Astrocyte (in vitro differentiated cells and primary cell): Measurements from ENCODE around the gene FAM219A.

Source experiments
- CTCF ChIP-seq: IDR thresholded peaks from 2 replicates; pipeline ENCODE4 v1.5.1; 2011; ENCODE audit warnings: low read depth, mild to moderate bottlenecking, inconsistent platforms, low read length, moderate library complexity; ENCODE audit not compliant: insufficient read depth
- EZH2 ChIP-seq: IDR thresholded peaks from 2 replicates; pipeline ENCODE4 v1.6.1; 2012; ENCODE audit warnings: mild to moderate bottlenecking, low read length, inconsistent platforms; ENCODE audit not compliant: insufficient read depth

GRCh38 chr9:34499076-34499475 is 40.7 kb upstream of the FAM219A start:
- TF ChIP-seq EZH2 = no peak
- TF ChIP-seq CTCF = no peak
